GM18505 (cell line): ENCODE data around the gene ADI1.
"Not testable (repeated sequence)": the region's sequence is repeated elsewhere in the genome, so short reads cannot be mapped to it uniquely, and the experiment has no call there.

Experiments
- ATAC-seq: cut with Tn5 transposase; IDR thresholded peaks from one replicate; pipeline ENCODE4 v1.9.1; 2021; ENCODE audit not compliant: unreplicated experiment
- POLR2A ChIP-seq: IDR thresholded peaks from 4 replicates; pipeline ENCODE4 v1.6.1; 2011; ENCODE audit warnings: borderline replicate concordance; ENCODE audit not compliant: insufficient read depth, insufficient read length; ENCODE audit errors: extremely low read depth

ADI1 gene

DNA sequence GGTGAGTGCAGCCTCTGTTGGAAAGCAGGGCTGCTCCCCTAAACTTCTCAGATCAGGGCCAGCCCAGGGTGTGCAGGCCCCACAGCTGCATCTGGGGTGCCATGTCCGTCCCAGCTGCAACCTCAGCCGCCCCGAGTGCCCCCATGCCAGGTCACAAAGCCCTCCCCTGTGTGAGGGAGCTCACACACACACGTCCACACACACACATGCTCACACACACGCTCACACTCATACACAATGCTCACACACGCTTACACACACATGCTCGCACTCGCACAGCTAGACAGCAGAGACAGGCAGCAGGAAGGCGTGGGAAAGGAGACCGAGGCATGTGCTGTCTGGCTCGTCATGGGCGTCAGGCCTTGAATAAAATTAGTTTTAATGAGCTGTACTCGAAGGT, 55.4 kb downstream of the ADI1 start:
- ATAC-seq, result no peak
- no peak for TF ChIP-seq POLR2A

DNA sequence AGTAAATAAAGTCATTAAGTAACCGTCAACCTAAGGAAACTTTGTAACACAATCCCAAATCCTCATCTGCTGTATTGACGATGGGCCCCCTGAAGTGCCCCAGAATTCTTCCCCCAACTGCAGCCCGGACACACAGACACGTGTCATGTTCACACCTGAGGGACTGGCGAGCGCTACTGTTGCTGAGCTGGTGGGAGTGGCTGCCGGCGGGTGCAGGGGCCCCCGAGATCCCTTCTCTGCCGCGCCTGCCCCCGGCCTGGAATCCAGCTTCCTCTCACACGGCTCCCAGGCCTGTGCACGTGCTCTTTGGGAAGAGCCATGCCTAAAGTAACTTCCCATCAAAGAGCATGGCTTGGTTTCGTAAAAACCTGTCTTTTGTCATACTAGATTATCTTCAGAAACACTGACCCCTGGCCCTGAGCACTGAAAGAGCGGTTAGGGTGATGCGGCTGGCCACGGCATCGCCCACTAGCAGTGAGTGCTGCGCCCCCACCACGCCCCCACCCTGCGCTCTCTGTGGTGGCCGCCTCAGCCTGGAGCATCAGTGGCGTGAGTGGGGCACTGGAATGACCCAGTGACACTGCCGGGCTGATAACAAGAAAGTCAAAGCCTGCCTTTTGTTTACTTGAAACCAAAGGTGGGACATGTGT, 56.0 kb downstream of the ADI1 start:
- ATAC-seq, result no peak

DNA sequence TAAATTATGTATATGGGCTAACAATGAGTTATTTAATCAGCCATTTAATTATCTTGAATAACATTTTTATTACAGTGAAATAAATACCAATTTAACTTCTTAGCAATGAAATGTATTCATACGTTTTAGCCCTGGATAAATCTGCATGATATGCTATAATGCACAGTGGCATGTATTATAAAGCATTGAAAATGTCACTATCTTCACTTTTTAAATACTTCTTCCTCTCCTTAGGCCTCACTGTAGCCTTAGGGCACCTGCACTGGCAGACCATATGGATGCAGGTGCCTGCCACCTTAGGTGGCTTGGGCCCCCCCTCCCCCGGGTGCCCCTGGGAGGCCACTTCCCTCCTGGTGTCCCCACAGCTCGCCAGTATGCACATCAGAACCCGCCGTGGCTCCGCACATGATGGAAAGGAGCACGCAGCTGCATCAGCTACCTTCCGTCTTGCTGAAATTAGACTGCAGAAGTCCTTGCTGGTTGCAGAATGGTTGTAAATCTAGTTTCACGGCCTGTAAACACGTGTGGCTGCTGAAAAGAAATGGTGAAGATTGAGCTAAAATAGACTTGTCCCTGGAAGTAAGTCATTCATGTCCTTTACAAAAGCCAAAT, 56.7 kb downstream of the ADI1 start:
- peak; percentile 18 for ATAC-seq
- no peak for TF ChIP-seq POLR2A

More for the DNA sequence above, 56.0 kb downstream of the ADI1 start:
- TF ChIP-seq POLR2A, result no peak

DNA sequence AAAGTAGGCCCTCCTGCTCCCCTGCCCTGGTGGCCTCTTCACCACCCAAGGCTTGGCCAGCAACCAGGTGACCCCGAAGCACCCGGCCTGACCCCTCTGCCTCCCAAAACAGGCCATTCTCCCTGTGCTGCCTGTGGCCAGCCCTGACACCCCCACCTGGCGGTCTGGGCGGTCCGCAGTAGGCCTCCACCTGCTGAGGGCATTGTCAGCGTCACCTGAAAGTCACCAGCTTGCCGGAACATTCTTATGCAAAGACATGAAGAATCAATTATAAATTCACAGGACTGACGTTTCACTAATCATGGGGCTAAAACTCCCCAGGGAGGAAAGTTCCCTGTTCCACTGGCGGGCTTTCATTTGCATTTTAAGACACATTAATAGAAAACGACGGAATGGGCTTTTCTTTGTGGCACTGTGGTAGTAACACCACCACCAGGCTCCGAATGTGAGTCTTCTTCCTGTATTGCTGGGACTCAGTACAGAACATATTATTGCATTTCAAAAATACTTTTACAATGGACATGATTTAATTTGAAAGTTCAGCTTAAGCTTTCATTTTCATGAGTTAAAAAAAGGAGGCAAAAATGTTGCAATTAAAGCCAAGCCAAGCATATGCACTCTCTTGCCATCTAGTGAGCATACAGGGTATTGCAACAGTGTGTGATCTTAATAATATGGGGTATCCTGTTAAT, 57.4 kb downstream of the ADI1 start:
- no peak for TF ChIP-seq POLR2A
- ATAC-seq, result peak; percentile 61

DNA sequence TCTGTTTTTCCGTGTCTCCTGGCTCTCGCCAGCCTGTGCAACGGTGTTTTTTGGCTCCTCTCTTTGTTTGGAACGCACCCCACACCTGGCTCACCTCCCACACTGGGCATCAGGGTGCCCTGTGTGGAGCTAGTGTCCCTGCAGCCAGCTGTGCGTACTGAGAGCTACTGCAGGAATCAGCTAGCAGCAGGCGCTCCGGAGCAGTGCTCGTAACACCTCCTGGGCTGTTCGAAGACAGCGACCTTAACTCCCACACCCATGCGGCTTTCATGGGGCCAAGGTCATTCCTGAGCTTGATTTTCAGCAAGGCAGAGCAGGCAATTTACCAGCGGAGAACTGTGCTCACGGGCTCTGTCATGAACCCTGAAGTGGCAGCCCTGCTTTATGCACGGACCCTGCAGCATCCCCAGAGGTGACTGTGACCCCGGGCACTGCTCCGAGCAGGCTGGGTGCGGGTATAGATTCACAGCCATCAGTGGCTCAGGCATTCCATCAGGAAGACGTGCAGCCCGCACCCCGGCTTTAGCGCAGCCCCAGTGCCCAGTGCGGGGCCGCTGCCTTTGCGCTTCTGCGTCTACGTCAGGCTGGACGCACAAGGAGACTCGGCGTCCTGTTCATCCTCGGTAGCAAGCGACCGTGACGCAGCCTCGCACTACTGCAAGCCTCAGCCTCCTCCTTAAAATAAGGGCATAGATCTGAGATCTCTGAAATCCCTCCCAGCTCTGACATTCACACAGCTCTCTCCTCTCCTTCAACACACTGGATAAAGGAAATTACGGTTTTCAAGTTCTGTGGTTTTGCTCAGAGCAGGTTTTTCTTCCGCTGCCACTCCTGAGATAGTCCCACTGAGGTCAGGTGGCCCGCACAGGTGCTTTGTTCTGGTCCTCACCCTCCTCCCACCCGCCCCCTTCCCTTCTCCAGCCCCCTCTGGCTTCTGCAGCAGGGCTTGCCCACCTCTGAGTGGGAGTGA, 58.2 kb downstream of the ADI1 start:
- no peak for TF ChIP-seq POLR2A
- no peak for ATAC-seq

DNA sequence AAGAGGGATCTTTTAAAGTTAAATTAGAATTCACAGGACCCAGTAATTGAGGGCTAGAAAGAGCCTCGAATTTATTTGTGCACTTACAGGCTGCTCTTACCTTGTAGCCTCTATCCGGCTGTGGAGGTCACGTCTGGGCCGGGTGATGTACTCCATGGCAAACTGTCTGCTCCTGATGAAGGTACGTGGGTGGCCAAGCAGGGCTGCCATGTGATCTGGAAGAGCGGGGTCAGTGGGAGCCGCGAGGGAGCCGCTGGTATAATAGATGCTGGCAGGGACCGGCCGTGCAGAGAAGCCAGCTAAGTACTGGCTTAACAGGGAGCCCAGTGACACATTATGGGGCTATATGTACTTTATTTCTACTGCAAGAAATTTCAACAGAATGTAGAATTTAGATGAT, 59.2 kb downstream of the ADI1 start:
- ATAC-seq, result no peak

DNA sequence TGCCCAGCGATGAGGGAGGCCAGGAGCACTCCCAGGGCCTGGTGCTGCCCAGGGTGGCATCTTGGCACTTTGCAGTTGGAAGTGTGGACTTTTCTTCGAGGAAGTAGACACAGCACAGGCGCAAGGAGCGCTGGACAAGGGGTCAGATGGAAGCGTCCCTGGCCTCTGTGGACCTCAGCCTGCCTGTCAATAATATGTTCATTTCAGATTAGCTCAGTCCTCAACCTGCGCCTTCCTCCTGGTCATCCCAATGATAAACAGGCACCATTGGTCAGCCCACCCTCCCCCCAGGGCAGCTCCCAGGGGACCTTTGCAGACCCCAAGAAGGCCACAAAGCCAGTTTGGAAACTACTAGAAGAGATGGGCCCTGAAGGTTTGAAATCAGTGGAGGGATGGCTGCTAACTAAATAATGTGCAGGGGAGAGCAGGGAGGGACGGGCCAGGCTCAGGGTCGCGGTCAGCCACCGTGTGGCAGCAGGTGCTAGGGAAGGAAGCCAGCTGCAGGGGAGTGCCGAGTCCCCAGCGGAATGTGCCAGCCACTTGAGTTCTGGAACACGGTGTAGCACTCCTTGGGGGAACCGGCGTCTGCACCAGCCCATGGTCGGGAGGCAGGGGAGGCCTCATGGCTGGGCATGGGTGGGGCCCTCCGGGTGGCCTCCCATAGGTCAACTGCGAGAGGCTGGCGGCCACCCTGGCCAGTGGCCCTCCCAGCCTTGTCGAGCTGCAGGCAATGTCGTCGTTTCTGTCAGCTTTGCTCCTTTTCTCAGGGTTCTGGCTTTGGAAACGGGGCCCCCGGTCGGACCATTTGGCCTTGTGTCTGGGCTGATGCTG, 59.9 kb downstream of the ADI1 start:
- no peak for TF ChIP-seq POLR2A
- ATAC-seq, result no peak

More for the DNA sequence above, 59.2 kb downstream of the ADI1 start:
- TF ChIP-seq POLR2A, result no peak

DNA sequence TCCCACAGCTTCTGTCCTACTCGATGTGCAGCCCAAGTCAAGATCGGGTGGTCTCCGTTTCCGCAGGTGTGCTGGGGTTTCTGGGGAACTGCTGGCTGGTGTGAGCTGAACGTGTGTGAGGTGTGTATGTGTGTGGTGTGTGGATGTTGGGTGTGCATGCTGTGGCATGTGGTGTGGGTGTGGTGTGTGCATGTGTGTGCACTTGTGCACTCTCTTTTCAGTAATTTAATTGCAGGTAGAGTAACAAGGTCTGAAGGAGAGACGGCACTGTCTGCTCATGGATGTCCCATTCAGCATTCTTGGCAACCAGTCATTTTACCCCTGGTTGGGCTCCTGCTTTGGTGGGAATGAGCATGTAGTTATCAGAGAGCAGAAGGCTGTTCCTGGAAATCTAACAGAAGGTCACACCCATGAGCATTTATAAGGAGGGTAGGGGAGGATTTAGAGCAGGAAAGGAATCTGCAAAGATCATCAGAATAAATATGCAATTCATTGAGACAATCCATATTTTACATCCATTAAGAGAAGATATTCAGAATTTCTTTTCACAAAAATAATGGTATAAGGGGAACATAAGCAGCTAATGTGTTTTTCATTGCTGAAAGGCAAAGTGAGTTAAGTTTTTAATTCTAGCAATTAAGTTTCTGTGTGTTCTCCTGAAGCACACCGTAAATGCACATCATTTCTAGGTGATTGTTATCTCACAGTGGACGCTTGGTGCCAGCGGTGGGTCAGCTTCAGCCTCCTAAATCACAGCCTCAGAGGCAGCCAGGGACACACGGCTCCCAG, 60.7 kb downstream of the ADI1 start:
- TF ChIP-seq POLR2A, result no peak
- no peak for ATAC-seq

DNA sequence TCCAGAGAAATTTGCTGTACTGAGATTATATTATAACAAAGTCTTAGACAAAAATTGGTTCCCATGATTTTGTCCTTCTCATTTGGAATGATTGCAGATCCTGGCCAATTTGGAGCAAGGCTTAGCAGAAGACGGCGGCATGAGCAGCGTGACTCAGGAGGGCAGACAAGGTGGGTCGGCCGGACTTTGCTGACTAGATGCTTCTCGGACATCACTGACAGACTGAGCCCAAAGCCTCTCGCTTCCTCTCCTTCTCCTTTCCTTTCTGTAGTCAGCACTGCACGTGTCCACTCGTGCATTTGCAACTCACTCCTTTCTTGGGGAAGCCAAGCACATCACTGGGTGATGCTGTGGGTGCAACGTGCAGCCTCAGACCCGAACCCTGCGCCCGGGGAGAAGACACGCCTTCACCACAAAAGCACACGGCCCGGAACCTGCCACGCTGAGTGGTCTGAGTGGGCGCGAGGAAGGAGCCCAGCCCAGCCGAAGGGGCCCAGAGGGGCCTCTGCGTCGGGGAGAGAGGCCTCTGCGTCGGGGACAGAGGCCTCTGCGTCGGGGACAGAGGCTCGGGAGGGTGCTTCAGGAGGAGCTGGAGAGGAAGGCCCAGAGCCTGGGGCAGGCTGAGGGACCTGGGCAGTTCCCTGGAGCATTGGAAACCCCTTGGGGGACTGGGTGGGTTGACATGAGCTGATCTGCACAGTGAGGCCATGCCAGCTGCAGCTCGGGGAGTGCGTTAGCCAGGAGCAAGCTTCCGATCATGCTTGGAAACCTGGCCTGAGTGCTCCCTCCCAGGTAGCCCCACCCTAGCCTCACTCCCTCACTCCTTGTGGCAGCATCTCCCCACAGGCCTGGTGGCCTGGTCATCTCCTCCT, 61.6 kb downstream of the ADI1 start:
- ATAC-seq, result no peak
- no peak for TF ChIP-seq POLR2A

DNA sequence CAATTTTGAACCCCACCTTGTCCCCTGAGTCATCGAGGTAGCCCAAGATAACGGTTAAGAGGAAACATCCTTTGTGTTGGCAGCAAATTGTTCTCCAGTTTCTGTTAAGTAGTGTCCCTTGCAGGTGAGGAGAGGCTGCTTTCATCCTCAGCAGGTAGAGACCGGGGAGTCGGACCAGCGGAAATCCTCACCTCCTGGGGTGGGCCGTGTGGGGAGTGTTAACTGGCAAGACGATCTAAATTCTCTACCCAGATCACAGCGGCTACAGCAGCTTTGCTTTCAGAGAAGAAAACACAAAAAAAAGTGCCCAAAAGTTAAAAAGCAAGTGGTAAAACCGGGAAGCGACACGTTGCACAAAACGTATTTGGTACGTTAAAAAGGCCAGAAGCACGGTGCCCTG, 63.2 kb downstream of the ADI1 start:
- no peak for ATAC-seq
- TF ChIP-seq POLR2A, result no peak

DNA sequence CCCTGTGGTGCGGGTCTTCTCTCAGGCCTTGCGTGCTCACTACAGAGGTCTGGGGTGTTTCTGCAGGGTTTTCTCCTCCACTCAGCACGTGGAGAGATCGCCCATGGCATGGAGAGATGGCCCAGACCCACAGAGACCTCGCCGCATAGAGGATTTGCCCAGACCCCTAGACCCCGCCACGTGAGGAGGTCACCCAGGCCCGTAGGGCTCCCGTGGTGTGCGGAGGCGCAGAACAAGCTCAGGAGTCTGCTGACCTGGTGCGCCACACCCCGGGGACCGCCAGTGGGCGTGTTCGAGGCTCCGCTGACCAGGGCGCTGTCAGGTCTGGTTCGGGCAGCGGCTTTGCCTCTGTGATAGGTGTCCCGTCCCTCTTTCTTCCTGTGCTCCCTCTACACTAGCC, 64.5 kb downstream of the ADI1 start:
- no peak for TF ChIP-seq POLR2A

DNA sequence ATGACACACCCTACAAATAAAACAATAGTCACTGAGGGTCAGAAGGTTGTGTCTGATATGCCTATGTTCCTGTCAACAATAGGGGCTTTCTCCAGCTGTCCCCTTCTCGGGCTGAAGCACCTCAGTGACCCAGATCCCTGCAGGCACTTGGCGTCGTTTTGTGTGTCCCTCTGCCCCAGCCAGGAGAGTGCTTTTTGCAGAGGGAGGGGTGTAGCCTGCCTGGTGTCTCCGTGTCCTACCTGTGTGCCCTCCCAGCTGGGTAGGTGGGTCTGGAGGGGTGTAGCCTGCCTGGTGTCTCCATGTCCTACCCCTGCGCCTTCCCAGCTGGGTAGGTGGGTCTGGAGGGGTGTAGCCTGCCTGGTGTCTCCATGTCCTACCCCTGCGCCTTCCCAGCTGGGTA, 65.3 kb downstream of the ADI1 start:
- ATAC-seq, result not testable (repeated sequence)

More for the DNA sequence above, 64.5 kb downstream of the ADI1 start:
- no peak for ATAC-seq
